Stimulated activated CD4-positive, alpha-beta T cell treated with anti-CD3 and anti-CD28 coated beads, TNF-alpha, amount 100 ng/mL, for 4 hours (primary cell): ENCODE data around the gene HADHB.
"Not testable (repeated sequence)": the region's sequence is repeated elsewhere in the genome, so short reads cannot be mapped to it uniquely, and the experiment has no call there.

Experiments
- DNase-seq, 3 experiments: peaks; one replicate each; pipeline ENCODE4 v3.0.0-alpha.2; 2020; ENCODE audit warnings: low read depth in 3 of 3

Gene HADHB

GRCh38 chr2:26245231-26245732 is 543 bp downstream of the HADHB start:
- DNase-seq = peak; percentile 33 to 52 (median 43)

- no peak for DNase-seq
Observed at GRCh38 chr2:26245810-26246209, 1.1 kb downstream of the HADHB start.

DNA sequence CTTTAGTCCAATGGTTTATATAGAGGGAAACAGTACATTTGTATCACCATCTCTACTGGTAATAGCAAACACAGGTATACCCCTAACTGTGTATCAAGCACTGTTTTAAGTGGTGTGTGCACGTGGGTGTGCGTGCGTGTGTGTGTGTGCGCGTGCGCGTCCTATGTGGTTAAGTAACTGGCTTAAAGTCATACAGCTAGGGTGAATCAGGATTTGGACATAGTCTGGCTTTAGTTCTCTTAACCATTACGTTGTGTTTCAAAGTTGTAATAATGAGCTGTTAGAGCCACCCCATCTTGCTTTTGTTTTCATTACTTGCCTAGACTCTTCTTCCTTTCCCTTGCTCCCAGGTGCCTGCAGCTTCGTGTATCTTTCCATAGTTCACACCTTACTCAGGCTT is 2.1 kb downstream of the HADHB start:
- DNase-seq = no peak

DNA sequence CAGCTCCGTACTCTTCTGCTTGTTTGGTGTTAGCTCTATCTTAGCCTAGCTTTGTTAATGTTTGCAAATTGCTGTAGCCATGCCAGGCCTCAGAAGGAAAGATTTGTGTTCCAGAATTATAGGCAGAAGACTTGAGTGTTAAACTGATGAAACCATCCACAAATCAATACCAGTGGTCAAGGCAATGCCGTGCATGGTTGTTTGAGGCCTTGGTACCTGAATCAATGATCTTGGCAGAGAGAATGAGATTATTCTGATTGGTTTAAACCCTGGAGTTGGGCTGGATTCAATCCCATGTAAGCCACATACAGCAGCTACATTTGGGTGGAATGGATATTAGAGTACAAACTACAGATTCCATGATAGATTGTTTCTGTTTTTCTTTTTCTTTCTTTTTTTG is 4.9 kb downstream of the HADHB start:
- DNase-seq = no peak

- no peak for DNase-seq
Observed at GRCh38 chr2:26251893-26252292, 7.2 kb downstream of the HADHB start.

DNA sequence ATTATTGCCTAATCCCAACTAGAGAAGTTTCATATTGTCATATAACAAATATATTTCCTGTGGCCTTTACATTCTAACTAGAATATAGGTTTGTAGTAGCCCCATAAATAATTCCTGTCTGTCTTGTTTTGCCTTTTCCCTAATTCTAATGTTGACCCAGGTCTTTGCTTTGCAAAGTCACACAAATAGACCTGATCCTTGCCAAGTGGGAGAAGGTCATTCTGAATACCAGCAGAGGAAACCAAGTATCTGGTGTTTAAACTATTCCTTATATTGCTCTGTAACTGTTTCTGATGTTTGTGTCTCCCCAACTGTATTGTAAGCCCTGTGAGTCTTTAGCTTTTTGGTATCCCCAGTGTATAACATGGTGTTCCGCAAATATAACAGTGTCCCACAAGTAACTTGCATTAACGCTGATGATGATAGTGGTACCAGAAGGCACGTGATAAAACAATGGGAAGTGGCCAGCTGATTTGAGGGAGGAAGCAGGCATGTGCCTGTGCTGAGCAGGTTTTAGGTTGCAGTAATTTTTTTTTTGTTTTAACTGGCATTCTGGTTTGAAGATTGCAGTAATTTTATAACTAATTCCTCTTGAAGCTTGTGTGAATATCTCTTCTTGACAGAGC is 11.1 kb downstream of the HADHB start:
- no peak for DNase-seq

DNA sequence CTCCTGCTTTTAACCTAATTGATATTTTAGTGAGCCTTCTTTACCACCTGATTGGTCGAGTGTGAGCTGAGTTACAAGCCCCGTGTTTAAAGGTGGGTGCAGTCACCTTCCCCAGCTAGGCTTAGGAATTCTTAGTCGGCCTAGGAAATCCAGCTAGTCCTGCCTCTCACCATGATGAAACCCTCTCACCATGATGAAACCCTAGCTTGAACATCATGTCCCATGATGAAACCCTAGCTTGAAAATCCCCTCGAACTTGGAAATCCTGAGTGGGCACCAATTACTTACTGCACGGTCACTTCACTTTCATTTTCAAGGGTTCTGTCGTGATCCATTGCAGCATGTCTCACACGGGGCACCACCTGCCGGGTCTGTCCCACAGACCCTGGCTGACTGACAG is 14.1 kb downstream of the HADHB start:
- DNase-seq = not testable (repeated sequence)

- DNase-seq = no peak
Observed at GRCh38 chr2:26268213-26268612, 23.5 kb downstream of the HADHB start.

DNA sequence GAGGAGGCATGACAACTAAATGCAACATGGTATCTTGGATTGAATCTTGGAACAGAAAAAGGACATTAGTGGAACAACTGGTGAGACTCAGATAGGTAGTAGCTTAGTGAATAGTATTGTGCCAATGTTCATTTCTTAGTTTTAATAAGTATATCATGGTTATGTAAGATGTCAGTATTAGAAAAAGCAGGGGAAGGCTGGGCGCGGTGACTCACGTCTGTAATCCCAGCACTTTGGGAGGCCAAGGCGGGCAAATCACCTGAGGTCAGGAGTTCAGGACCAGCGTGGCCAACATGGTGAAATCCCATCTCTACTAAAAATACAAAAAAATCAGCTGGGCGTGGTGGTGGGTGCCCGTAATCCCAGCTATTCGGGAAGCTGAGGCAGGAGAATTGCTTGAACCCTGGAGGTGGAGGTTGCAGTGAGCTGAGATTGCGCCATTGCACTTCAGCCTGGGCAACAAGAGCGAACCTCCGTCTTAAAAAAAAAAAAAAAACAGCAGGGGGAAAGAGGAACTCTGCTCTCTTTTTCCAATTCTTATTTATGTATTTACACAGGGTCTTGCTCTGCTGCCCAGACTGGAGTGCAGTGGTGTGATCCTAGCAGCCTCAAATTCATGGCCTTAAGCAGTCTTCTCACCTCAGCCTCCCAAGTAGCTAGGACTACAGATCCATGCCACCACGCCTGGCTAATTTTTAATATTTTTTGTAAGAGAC is 24.1 kb downstream of the HADHB start:
- not testable (repeated sequence) for DNase-seq

GRCh38 chr2:26269571-26270158 is 24.9 kb downstream of the HADHB start:
- no peak for DNase-seq

DNA sequence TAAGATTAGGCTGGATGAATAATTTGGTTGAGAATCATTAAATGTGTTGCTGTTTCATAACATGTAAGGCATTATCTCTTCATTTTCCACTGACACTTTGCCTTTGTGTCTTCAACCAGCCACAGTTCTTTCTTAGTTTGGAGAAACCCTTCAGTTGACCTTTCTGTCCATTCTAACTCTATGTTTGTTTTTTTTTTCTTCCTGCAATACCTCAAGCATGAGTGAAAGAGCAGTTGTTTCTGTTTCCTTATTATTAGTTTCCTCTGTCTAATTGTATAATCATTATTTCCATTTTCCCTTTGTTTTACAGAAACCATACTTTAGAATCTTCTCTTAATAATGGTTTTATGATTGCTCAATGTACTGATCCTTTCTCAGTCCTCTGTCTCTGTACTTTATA is 25.6 kb downstream of the HADHB start:
- no peak for DNase-seq

GRCh38 chr2:26273501-26273900 is 28.8 kb downstream of the HADHB start:
- DNase-seq = no peak

- DNase-seq = no peak
Observed at GRCh38 chr2:26274058-26274613, 29.4 kb downstream of the HADHB start.

GRCh38 chr2:26276484-26277227 is 31.9 kb downstream of the HADHB start:
- DNase-seq = no peak

GRCh38 chr2:26279886-26280285 is 35.1 kb downstream of the HADHB start:
- no peak for DNase-seq

DNA sequence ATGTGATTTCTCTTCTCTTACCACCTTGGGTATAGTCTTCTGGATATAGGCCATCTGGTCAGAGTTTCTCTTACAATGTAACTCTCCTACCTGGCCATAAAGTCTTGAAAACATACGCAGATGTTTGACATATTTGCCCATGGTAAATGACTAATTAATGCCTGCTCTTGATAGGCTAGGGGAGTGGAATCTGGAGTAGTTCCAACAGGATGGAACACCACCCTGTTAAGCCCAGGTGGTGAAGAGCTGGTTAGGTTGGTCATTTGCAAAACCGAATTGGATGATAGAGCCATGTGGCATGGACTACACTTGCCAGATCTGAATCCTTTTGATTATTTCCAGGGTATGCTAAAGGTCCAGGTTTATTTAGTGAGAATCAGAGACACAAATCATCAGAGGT is 36.5 kb downstream of the HADHB start:
- no peak for DNase-seq

DNA sequence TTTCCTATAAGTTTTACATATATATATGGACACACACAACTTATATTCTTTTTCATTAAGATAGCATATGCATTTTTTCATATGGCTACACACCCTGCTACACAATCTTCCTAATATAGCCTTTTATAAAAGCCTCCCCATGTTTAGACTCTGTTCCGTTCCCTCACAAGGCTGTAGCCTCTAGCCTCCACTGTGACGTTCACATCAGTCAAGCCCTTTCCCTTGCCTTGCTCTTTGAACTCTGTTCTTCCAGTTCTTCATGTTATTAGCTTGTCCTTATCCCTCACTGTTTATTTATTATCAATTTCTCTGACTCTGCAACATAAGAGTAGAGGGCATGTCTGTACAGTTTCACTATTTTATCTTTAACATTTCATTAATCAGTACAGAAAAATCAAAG is 38.9 kb downstream of the HADHB start:
- no peak for DNase-seq

DNA sequence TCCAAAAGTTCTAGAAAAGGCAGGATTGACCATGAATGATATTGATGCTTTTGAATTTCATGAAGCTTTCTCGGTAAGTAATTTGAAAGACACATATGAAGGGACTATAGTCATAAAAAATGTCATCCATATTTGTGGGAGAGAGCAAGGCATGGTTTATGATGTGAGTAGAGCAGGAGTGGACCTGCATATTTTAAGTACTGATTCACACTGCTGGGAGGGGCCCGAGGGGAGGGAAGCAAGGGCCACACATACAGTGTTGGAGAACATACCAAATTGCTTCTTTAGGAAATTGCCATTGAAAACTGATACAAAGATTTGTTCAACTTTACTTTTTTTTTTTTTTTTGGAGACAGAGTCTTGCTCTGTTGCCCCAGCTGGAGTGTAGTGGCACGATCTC is 39.4 kb downstream of the HADHB start:
- DNase-seq = no peak

GRCh38 chr2:26285931-26286330 is 41.2 kb downstream of the HADHB start:
- DNase-seq = no peak

DNA sequence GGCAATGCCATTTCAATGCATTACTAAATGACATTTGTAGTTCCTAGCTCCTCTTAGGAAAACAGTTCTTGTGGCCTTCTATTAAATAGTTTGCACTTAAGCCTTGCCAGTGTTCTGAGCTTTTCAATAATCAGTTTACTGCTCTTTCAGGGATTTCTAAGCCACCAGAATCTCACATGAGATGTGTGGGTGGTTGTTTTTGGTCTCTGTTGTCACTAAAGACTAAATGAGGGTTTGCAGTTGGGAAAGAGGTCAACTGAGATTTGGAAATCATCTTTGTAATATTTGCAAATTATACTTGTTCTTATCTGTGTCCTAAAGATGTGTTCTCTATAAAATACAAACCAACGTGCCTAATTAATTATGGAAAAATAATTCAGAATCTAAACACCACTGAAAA is 45.3 kb downstream of the HADHB start:
- DNase-seq = no peak

DNA sequence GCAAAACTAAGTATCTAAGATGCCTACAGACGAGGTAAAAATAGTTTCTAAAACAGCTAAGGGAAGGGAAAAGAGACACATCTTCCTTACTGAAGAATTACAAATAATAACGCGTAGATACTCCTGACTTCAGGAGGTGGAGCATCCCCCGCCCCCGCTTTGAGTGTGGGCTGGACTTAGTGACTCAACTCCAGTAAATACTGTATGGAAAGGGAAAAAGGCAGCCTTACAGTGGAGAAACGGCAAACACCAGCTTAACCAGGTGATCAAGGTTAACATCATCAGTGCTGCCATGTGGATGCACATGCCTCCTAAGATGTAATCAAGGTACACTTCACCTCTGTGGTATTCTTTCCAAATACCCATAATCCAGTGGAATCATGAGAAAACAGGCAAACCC is 47.9 kb downstream of the HADHB start:
- DNase-seq = no peak

DNA sequence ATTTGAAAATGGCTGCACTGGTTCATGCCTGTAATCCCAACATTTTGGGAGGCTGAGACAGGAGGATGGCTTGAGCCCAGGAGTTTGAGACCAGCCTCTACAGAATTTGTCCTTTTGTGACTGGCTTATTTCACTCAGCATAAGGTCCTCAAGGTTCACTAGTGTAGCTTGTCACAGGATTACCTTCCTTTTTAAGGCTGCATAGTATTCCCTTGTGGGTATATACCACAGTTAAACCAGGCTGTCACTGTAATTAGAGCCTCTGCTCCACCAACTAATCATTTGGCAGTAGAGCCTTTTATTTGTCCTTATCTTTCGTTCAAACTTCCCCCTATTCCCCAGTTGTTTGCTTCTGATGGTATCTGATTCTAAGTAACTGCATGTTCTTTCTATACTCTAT is 50.8 kb downstream of the HADHB start:
- no peak for DNase-seq
